Embryonic facial prominence (tissue), 1 donor: ENCODE results near the gene MYL5.
"Not testable (repeated sequence)": the region's sequence is repeated elsewhere in the genome, so short reads cannot be mapped to it uniquely, and the experiment has no call there.

Experiments
- DNase-seq: peaks from one replicate; pipeline ENCODE4 v3.0.0-alpha.2; 2016; ENCODE audit errors: extremely low spot score

Gene MYL5, protein sequence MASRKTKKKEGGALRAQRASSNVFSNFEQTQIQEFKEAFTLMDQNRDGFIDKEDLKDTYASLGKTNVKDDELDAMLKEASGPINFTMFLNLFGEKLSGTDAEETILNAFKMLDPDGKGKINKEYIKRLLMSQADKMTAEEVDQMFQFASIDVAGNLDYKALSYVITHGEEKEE

DNA sequence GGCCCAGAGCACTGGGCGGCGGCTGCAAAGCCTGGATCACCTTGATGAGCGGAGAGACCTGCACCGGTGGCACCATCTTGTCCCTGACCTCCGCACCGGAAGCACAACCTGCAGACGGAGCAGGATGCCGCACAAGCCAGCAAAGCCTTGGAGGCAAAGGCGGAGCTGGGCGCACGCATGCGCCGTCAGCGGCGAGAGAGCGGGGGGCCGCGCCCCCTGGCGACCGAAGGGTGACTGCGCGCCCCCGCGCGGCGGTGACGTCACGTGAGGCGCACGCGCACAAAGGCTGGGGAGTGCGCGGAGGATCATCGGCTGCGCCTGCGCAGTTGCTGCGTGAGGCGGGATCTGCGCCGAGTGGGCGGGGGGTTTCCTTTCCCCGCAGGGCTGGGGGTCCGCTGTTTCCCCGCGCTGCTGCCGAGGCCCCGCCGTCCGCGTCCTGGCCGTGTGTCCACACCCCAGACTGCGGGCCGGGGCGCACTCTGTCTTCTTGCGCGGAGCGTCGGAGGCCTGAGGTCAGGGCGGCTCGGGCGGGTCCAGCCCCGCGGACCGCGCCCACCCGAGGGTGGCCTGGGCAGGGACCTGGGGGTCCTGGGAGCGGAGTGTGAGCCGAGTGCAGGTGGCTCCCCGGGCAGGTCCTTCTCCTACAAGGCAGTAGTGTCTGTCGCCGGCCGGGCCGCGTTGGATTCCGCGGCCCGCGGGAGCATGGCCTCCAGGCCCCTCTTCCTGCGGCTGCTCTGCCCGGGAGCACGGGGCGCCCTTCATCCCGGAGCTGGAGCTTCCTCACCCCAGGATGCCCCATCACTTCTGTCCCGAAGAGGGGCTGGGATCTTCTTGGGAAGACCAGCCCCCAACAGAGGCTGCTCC is at the start of gene MYL5, which contains the start of gene ATP5ME:
MYL5 (plus strand) TSS at position 371 of the 864 bp plus-strand sequence. CDS start 3,485 bp downstream, outside the sequence.
ATP5ME (minus strand) TSS at position 105 of the 864 bp plus-strand sequence; CDS start at position 76, 29 bp downstream.
- DNase-seq, result peak; percentile 91

DNA sequence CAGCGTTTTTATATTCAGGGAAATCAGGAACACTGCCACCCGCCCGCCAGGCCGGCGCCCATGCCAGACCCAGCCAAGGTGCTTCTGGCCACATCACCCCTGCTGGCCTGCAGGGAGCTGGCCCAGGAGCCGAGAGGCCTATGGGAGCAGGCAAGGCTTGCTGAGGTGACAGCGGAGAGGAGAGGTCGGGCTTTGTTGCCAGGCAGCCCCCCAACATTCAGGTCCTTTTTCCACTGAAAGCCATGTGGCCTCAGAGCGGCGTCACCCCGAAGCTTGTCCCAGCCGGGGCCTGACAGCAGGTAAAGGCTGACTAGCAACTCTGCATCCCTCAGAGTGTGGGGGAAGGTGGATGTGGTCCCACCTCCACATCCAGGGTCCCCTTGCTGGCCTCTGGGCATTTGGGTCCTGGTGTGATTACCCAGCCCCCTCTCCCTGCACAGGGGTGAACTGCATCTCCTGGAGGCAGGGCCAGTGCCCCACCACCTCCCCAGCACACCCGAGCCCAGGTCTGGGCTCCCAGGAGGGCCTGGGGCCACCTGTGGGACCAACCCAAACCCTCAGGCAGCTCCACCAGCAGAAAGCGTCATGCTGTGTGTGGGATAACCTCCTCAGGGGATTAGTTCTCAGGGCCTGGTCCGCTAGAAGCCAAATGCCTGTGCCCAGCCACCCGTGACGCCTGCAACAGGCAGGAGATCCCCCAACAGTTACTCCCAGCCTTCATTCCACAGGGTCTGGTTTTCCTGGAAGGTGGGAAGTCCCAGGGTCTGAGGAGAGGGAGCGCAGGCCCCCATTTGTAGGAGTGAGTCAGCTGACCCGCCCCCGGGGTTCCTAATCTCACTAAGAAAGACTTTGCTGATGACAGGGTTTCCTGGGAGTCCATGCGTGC is 49.4 kb upstream of the MYL5 start, which contains the start of gene PDE6B:
PDE6B (plus strand) TSS at position 869 of the 886 bp plus-strand sequence. CDS start 54 bp downstream, outside the sequence.
- no peak for DNase-seq

DNA sequence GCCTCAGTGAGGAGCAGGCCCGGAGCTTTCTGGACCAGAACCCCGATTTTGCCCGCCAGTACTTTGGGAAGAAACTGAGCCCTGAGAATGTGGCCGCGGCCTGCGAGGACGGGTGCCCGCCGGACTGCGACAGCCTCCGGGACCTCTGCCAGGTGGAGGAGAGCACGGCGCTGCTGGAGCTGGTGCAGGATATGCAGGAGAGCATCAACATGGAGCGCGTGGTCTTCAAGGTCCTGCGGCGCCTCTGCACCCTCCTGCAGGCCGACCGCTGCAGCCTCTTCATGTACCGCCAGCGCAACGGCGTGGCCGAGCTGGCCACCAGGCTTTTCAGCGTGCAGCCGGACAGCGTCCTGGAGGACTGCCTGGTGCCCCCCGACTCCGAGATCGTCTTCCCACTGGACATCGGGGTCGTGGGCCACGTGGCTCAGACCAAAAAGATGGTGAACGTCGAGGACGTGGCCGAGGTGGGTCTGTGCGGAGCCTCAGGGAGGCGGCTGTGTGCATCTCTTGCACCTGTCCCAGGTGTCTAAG is 48.6 kb upstream of the MYL5 start:
- no peak for DNase-seq

DNA sequence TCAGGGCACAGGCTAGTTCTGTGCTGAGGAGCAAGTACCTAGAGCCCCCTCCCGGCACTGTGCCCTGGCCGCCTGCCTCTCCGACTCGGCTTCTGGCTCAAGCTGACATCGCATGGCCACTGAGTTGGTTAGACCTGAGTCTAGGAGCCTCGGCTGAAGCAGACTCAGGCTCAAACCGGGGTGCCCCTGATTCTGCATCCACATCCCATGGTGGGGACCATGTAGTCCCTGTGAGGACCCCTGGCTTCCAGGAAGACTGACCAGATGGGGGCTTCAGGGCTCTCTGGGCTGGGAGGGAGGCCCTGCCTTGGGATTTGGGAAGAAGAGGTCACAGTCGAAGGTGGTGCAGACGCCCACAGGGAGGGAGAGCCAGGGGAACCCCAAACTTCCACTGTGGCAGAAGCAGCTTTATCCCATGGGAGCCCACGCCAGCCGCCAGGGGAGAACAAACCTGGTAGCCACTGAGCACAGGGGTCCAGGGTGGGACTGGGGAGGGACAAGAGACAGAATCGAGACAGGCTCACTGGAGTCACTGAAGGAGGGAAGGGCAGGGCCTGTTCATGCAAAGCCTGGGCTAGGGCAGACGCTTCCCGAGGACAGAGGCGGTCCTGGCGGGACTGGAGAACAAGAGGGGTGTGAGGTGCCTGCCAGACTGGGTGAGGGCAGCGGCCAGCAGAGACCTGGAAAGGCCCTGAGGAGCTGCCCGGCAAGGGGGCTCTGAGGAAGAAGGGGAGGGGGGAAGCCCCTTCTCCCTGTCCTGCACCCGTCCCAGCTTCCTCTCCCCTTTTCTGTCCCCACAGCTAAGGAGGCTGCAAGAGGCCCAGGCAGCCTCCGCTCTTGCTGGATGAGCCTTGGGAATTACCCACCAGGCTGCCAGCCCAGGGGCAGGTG is 47.9 kb upstream of the MYL5 start:
- DNase-seq, result no peak

DNA sequence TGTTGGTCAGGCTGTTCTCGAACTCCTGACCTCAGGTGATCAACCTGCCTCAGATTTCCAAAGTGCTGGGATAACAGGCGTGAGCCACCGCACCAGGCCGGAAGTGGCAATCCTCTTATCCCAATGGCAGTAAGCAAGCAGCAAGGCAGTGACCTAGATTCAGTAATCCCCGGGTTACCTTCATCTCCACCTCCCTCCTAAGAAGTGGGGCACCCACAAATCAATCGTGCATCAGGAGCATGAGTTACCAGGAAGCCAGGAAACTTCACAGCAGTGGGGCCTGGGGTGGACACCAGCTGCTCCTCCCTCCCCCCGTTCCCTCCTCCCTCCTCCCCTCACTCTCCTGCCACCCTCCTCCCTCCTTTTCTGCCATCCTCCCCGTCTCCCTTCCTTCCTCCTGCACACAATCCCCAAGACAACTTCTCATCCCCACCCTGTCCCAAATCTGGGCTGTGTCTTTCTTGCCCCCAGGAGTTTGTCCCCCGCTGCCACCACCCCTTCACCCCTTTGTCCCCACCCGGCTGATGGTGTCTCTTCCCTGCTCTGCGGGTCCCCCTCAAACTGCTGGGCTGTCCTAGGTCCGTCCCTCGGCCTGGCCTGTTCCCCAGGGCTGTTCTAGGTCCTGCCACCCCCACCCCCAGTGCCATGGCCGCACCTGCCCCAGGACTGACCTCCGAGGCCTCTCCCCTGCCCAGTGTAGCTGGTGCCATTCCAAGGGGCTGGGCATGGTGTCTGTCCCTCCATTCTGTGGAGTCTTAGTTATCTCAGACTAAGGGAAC is 46.8 kb upstream of the MYL5 start:
- DNase-seq, result no peak

DNA sequence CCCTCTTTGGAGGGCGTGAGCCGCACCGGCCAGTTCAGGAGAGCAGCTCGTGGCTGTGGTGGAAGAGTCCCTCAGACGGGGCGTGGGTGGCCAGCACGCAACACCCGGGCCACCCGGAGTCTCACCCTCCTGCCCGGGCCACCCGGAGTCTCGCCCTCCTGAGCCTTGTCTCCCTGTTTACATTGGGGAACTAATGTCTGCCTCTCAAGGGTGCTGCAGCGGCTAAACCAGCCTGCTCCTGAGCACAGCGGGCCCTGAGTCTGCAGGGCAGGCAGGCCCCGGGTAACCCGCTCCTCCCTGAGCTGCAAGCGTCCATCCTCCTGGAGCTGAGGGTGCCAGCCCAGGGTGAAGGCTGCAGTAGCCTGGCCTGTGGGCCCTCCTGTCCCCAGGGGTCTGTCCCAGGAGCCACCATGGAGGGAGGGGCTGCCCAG is 46.0 kb upstream of the MYL5 start:
- DNase-seq, result no peak

DNA sequence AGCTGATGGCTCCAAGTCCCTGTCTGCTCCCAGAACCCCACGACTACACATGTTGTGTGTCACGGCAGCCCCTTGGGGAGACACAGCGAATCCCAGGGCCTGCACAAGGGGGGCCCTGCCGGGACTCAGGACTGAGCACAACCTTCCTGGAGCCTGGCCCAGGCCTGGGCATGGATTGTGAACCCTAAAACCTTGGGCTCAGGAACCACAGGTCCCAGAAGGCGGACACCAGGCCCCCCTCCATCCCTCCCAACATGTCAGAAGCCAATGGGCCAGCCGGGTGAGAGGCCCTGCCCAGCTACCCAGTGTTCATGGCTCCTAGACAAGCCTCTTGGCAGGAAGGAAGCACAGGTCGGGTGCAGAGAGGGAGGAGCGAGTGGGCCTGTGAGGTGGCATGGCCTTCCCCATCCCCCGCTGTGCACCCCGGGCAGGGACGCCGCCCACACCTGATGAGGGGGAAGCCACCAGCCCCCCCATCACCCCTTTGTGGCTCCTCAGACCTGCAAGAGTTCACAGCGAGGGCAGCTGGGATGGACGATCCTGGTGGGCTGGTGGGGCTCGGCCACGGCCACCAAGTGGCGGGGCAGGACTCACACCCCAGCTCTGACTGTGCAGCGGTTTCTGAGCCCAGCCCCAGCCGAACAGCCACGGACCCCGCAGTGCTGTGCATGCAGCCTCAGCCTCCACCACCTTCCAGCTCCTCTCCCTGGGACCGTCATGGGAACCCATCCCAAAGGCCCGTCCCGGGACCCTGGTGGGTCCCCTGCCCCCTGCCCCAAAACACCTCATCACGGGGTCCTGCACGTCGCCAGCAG is 45.3 kb upstream of the MYL5 start:
- DNase-seq, result no peak

DNA sequence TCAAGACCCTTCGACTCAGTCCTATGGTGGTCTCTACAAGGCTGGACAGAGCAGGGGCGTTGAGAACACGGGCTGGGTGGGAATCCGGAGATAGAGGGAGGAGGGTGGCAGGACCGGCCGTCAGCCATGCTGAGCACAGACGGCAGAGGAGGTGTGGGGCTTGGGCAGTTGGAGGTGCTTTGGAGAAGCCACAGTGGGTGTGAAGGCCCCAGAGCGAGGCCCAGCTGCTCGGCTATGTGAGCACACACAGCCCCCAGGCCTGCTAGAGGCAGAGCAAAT is 44.8 kb upstream of the MYL5 start:
- no peak for DNase-seq

DNA sequence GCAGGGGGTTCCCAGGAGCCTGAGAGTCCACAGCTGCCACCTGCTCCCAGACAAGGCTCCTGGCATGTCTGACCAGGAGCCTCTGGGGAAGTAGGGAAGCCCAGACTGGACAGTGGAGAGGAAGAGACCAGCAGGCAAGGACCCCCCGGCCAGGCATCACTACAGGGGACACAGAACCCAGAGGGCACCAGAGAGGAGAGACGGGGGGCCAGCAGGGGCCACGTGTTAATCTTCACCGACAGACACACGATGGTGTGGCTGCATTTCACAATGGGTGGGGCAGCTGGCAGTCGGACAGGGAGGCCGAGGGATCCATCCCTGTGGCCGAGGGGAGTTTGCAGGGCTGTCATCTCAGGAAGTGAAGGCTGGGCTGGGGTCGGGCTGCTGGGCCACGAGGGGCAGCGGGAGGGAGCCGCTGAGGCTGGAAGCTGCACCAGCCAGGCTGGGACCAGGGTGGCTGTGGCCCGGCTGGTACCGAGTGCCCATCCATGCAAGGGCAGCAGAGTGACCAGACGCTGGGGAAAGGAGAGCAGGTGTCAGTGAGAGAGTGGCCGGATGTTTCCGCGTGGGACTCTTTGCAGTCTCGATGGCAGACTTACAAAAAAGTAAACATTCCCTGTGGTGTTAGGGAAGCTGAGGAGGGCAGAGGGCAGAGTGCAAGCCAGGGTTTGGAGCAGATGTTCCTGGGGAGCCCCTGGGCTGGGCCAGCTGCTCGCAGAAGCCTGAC is 44.3 kb upstream of the MYL5 start:
- DNase-seq, result no peak

DNA sequence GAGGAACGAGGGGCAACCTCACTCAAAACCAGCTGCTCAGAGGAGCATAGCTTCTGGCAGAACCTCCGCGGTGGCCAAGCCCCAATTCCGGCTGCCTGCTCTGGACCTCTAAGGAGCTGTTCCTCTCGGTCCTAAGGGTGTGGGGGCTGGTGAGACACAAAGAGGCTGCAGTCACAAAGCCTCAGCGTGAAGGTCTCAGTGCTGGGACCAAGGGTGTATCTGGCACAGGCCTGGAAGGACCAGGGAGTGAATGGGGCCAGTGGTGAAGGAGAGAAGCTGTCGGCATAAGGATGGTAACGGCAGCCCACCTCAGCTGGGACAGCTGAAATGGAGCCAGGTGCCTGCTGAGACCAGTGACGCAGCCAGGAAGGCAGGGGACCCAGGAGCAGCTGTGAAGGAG is 43.7 kb upstream of the MYL5 start:
- DNase-seq, result no peak

DNA sequence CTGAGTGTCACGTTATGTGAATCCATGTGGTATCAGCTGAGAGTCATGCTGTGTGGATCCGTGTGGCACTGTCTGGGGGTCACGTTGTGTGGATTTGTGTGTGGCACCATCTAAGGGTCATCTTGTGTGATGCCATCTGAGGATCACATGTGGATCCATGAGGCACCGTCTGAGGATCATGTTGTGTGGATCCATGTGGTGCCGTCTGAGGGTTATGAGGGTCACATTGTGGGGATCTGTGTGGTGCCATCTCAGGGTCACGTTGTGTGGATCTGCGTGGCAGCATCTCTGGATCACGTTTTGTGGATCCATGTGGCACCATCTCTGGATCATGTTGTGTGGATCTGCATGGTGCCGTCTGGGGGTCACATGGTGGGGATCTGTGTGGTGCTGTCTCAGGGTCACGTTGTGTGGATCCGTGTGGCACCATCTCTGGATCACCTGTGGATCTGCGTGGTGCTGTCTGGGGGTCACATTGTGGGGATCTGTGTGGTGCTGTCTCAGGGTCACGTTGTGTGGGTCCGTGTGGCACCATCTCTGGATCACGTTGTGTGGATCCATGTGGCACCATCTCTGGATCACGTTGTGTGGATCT is 42.0 kb upstream of the MYL5 start:
- DNase-seq, result no peak

DNA sequence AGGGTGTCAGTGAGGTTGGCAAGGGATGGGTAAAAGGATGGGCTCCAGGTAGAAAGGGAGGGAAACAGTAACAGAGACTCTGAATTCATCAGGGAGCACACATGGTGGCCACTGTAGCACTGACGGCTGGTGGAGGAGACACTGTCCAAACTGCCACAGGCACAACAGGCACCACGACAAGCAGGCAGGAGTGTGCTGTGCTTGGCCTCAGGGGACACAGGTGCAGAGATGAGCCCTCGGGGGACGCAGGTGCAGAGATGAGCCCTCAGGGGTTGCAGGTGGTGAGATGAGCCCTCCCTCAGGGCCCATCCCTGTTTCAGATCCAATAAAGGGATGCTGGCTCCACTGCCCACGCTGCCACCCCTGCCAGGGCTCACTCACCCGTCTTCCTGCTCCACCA is 41.4 kb upstream of the MYL5 start:
- no peak for DNase-seq

DNA sequence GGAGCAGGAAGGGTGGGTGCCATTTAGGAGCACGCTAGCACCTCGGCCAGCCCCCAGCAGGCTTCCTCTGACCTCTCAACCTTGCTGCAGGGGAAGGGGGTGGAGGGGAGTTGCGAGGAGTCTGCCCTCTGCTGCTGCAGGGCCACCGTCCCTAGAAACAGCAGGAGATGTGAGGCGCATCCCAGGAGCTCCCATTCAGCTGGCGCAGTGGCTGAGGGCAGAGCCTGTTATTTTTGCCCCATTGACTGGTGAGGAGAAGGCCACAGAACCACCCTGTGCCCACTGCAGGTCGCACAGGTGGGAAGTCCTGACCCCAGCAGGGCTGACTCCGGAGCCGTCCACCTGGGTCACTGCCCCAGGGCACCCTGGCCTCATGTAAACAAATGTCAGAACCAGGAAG is 40.9 kb upstream of the MYL5 start:
- no peak for DNase-seq

DNA sequence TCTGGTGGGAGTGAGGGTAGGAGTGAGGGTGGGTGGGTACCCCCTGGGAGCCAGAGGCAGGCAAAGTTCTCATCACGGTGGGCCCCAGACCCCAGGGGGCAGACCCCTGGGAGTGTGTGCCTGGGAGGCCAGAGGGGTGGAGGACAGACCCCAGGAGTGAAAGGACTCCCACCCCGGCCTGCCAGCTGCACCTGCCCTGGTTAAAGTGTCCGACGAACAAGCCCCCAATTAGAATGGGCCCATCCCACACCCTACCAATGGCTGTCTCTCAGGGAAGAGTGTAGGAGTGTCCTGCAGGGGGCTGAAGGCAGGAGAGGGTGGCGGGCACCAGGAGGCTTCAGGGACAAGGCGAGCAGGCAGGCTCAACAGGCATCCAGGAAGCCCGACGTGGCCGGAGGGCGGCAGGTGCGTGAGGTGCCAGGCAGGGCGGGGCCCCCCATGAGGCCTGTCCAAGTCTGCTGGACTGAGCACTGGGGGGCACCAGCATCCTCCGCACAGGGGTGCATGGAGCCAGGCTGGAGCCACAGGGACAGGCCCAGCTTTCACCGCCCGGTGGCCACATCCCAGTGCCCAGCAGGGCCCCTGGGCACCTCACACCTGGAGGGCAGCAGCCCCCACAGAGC is 40.3 kb upstream of the MYL5 start:
- no peak for DNase-seq

DNA sequence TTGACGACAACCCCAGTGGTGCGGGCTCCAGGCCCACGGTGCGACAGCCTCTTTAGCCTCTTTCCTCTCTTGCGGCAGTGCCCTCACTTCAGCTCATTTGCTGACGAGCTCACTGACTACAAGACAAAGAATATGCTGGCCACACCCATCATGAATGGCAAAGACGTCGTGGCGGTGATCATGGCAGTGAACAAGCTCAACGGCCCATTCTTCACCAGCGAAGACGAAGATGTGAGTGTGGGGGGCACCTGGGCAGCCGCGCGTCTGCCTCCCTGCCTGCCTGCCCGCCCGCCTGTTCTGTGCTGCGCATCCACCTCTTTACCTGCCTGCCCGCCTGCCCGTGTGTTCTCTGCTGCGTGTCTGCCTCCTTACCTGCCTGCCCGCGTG is 39.8 kb upstream of the MYL5 start:
- DNase-seq, result no peak

DNA sequence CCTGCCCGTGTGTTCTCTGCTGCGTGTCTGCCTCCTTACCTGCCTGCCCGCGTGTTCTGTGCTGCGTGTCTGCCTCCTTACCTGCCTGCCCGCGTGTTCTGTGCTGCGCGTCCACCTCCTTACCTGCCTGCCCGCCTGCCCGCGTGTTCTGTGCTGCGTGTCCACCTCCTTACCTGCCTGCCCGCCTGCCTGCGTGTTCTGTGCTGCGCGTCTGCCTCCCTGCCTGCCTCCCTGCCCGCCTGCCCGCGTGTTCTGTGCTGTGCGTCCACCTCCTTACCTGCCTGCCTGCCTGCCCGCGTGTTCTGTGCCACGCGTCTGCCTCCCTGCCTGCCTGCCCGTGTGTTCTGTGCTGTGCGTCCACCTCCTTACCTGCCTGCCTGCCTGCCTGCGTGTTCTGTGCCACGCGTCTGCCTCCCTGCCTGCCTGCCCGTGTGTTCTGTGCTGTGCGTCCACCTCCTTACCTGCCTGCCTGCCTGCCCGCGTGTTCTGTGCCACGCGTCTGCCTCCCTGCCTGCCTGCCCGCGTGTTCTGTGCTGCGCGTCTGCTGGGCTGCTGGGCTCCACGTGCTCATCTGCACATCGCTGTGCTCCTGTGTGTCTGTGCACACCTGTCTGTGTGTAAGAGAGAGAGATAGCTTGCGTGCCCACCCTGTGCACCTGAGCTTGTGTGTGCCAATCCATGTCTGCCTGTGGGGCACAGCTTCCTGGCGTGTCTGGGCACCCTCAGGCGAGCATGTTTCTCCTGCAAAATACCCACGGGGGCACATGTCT is 39.1 kb upstream of the MYL5 start:
- not testable (repeated sequence) for DNase-seq
